Stimulated activated CD4-positive, alpha-beta T cell treated with anti-CD3 and anti-CD28 coated beads, Interleukin-4, amount 100 ng/mL, for 4 hours (primary cell): ENCODE measurements around the gene PYGB.
"Not testable (repeated sequence)": the region's sequence is repeated elsewhere in the genome, so short reads cannot be mapped to it uniquely, and the experiment has no call there.

ENCODE experiments used
- DNase-seq, 2 experiments: peaks; one replicate each; pipeline ENCODE4 v3.0.0-alpha.2; 2020

The PYGB gene

GRCh38 chr20:25296094-25297093 is 48.5 kb downstream of the PYGB start:
- DNase-seq: peak; percentile 13 to 14

- no peak for DNase-seq
Measured at GRCh38 chr20:25297141-25297905, 49.4 kb downstream of the PYGB start.

GRCh38 chr20:25299806-25300205 is 51.9 kb downstream of the PYGB start:
- no peak for DNase-seq

- no peak for DNase-seq
Measured at GRCh38 chr20:25300496-25301170, 52.7 kb downstream of the PYGB start.

- no peak for DNase-seq
Measured at GRCh38 chr20:25301357-25301920, 53.6 kb downstream of the PYGB start.

GRCh38 chr20:25302596-25302995 is 54.7 kb downstream of the PYGB start:
- no peak for DNase-seq

- DNase-seq: no peak
Measured at GRCh38 chr20:25303292-25304024, 55.6 kb downstream of the PYGB start.

GRCh38 chr20:25304025-25304549 is 56.2 kb downstream of the PYGB start:
- DNase-seq: no peak

GRCh38 chr20:25306991-25307903 is 59.4 kb downstream of the PYGB start:
- no peak for DNase-seq

GRCh38 chr20:25308083-25308491 is 60.2 kb downstream of the PYGB start:
- no peak for DNase-seq

- DNase-seq: no peak
Measured at GRCh38 chr20:25308671-25309394, 60.9 kb downstream of the PYGB start.

- DNase-seq: no peak
Measured at GRCh38 chr20:25309395-25310267, 61.7 kb downstream of the PYGB start.

GRCh38 chr20:25310268-25310920 is 62.5 kb downstream of the PYGB start:
- DNase-seq: peak; percentile 21 to 55

- DNase-seq: no peak
Measured at GRCh38 chr20:25310921-25311728, 63.2 kb downstream of the PYGB start.

GRCh38 chr20:25312716-25313115 is 64.8 kb downstream of the PYGB start:
- DNase-seq: not testable (repeated sequence)

GRCh38 chr20:25313593-25313992 is 65.7 kb downstream of the PYGB start:
- no peak for DNase-seq
